Transverse colon (tissue), 4 donors: ENCODE measurements around the gene PPM1L.

Experiments
- POLR2A ChIP-seq: fragments of 450-650 bp; IDR thresholded peaks from one replicate; pipeline ENCODE4 v1.6.1; 2016; ENCODE audit warnings: antibody characterized with exemption, mild to moderate bottlenecking, moderate library complexity
- POLR2AphosphoS5 ChIP-seq, 3 donors: sonication (generic); formaldehyde crosslinking; IDR thresholded peaks; one replicate each; pipeline ENCODE4 v1.6.1; 2016; ENCODE audit warnings: antibody characterized with exemption in 3 of 3
- TF ChIP-seq, protein P1 (sequence below), 5 experiments: fragments of 200-600 bp in 3 of 5; fragments of 450-650 bp in 2 of 5; sonication (generic) in 3 of 5; IDR thresholded peaks; 1 replicate in 2 of 5; 2 replicates in 3 of 5; pipeline ENCODE4 v1.5.1; 2016 to 2017; ENCODE audit warnings: antibody characterized with exemption in 5 of 5, inconsistent platforms in 3 of 5, mild to moderate bottlenecking in 2 of 5, moderate library complexity in 1 of 5

DNA sequence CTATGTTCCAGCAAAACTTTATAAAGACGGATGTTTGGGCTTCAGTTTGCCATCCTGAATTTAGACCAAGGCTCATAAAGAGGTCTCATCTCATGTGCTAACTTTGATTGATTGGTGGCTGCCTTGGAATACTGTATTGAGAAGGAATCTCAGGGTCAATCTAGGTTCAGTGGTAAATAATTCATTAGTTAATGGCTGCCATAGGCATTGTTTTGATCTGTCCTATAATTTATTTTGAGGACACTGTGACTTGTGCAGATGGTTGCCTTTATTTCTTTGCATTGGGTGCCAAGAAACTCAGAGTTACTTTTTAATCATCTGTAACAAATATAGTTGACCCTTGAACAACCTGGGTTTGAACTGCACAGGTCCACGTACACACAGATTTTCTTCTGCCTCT is 189.3 kb downstream of the PPM1L start:
- TF ChIP-seq POLR2AphosphoS5 (IDR thresholded peaks at IDR 0.05) (no peak), POLR2A (no peak)
- TF ChIP-seq, protein P1, sequence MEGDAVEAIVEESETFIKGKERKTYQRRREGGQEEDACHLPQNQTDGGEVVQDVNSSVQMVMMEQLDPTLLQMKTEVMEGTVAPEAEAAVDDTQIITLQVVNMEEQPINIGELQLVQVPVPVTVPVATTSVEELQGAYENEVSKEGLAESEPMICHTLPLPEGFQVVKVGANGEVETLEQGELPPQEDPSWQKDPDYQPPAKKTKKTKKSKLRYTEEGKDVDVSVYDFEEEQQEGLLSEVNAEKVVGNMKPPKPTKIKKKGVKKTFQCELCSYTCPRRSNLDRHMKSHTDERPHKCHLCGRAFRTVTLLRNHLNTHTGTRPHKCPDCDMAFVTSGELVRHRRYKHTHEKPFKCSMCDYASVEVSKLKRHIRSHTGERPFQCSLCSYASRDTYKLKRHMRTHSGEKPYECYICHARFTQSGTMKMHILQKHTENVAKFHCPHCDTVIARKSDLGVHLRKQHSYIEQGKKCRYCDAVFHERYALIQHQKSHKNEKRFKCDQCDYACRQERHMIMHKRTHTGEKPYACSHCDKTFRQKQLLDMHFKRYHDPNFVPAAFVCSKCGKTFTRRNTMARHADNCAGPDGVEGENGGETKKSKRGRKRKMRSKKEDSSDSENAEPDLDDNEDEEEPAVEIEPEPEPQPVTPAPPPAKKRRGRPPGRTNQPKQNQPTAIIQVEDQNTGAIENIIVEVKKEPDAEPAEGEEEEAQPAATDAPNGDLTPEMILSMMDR (IDR thresholded peaks at IDR 0.05), result no peak
